OCI-LY1 (cell line): ENCODE results near the gene GNS.

Experiments used
- EZH2 ChIP-seq: fragments of 200-600 bp; sonication (generic), shearing (Covaris generic); IDR thresholded peaks from 2 replicates; pipeline ENCODE4 v1.8.0; 2017; ENCODE audit warnings: borderline replicate concordance, mixed run types, mild to moderate bottlenecking, antibody characterized with exemption, low read length, moderate library complexity, mixed read lengths
- TF ChIP-seq, protein P1 (sequence below): fragments of 200-600 bp; sonication (generic), shearing (Covaris generic); IDR thresholded peaks from 2 replicates; pipeline ENCODE4 v1.5.1; 2017; ENCODE audit warnings: mild to moderate bottlenecking, antibody characterized with exemption, low read length, moderate library complexity, mixed read lengths

DNA sequence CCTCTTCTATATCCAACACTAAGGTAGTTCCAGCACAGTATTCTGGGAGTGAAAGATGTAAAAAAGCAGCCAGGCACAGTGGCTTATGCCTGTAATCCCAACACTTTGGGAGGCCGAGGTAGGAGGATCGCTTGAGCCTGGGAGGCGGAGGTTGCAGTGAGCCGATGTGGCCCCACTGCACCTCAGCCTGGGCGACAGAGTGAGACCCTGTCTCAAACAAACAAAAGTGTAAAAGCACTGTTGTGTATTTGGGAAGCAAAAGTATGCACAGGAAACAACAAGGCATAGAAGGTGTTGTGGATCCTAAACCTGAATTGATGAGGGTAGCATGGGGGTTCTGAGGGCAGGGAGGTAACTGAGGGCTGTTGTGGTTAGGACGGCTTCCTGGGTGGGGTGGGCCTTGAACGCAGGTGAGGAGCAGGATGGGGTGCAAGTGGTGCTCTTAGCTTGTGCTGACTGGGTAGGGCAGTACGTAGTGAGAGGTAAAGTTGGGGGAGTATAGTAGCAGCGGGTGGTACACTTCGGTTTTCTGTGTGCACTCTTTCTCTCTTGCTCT, 84.8 kb downstream of the GNS start:
- TF ChIP-seq, protein P1, sequence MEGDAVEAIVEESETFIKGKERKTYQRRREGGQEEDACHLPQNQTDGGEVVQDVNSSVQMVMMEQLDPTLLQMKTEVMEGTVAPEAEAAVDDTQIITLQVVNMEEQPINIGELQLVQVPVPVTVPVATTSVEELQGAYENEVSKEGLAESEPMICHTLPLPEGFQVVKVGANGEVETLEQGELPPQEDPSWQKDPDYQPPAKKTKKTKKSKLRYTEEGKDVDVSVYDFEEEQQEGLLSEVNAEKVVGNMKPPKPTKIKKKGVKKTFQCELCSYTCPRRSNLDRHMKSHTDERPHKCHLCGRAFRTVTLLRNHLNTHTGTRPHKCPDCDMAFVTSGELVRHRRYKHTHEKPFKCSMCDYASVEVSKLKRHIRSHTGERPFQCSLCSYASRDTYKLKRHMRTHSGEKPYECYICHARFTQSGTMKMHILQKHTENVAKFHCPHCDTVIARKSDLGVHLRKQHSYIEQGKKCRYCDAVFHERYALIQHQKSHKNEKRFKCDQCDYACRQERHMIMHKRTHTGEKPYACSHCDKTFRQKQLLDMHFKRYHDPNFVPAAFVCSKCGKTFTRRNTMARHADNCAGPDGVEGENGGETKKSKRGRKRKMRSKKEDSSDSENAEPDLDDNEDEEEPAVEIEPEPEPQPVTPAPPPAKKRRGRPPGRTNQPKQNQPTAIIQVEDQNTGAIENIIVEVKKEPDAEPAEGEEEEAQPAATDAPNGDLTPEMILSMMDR: no peak
- no peak for TF ChIP-seq EZH2
